Fibroblast of peridontal ligament (primary cell): ENCODE results near the gene DCBLD2.

ENCODE experiments used
- DNase-seq: peaks from one replicate; pipeline ENCODE4 v3.0.0-alpha.2; 2010; ENCODE audit errors: extremely low read depth

Gene DCBLD2

GRCh38 chr3:98793971-98794370 lies 107.5 kb downstream of the DCBLD2 start:
- peak; percentile 88 for DNase-seq

- no peak for DNase-seq
Measured at GRCh38 chr3:98791341-98792325, 109.9 kb downstream of the DCBLD2 start.

DNA sequence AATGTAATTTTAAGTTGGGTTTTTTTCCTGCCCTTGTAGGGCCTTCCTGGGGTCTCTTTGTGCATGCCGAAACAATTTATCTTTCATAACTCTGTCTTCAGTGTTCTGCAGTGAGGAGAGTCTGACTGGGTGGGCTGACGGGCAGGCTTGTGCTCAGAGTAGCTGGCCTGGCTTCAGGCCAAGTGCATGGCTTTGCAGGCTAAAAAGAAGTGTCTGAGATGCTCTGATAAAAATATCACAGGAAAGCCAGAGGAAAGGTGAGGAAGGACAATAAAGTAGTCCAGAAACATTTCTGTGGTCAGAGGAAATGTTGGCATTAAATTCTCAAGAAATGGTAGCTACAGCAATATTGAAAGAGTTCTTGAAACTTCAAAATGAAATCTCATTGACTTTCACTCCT lies 112.8 kb downstream of the DCBLD2 start:
- no peak for DNase-seq

DNA sequence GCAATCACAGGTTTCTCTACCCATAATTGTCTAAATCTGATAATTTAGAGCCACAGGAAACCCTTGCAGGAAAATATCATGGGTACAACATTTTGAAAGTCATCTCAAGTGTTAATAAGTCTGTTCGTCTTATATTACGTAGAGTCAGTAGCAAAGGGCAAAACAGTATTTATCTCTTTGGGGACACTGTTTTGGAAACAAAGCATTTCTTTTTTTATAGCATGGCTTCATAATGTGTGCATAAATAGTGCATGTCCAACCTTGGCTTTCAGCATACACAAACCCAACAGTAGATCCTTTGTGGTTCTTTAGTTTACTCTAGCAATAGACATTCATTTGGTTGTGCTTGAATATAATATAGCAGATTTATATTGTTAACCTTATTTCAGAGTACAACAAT lies 114.3 kb downstream of the DCBLD2 start:
- DNase-seq: no peak

GRCh38 chr3:98786364-98787006 lies 115.0 kb downstream of the DCBLD2 start:
- DNase-seq: peak; percentile 27

- DNase-seq: peak; percentile 74
Measured at GRCh38 chr3:98784666-98785600, 116.6 kb downstream of the DCBLD2 start.

DNA sequence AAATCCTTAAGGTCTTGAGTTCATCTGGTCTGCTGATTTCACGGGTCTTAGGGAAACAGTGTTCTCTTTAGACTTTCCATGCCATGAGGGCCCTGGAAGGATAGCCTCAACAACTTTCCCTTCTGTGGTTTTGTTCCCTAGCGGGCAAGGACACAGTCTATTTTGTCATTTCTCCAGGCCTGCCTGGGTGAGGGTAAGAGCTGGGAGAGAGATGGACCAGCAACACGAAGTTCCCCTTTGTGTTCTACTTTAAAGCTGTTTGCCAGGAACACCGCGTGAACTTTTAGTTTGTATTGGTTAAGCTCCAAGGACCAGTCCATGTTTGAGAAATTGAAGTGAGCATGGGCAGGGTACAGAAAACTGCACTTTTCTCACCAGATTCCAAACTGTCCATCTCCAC lies 117.5 kb downstream of the DCBLD2 start:
- DNase-seq: no peak

DNA sequence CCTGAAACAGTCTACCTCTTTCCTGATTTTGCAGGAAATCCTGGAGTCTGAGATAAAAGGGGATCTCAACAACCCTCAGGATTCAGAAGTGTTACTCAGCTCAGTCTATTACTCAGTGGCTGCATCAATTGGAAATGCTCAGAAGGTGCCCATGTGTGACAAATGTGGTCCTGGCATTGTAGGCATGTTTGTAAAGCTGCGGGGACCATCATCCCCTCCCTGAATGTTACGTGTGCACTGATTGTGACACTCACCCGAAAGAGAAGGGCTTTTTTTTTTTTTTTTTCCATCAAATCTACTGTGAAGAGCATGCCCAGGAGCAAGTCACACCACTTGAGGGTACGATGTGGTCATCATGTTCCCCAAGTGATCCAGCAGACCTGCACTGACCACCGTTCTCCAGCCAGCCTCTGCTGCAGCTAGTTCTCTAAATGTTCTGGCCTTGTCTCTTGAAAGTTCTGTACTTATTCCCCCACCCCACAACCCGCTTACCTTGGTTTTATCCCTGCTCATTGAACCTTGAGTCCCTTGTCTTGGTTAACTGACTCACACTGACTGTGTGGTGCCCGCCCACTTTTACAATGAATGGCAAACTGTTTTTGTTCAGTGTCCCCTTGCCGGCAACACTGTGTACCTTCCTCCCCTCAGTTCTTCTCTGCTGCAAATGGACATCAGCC lies 118.5 kb downstream of the DCBLD2 start:
- DNase-seq: no peak

GRCh38 chr3:98780343-98780742 lies 121.2 kb downstream of the DCBLD2 start:
- no peak for DNase-seq

- no peak for DNase-seq
Measured at GRCh38 chr3:98779541-98780335, 121.8 kb downstream of the DCBLD2 start.

DNA sequence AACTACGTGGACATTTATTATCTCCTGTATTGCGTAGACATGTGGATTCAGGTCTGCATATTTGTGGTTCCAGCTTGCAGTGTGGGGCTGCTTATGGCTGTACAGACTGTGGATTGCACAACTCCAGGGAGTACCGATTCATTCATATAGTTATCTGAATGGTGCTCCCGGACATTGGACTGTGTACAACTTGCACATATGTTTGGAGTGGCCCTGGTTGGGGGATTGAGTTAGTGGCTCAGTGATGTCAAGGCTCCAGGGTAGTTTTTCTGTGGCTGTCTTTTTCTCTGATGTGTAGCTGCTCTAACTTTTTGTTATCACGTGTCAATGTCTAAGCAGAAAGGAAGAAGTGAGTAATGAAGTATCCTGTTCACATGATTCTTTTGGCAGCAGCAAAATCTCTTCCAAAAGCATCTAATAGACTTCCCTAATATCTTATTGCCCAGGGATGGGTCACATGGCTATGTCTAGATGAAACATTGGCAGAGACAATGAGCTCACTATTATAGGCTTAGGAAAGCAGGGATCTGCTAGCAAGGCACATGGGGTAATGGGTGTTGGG lies 122.6 kb downstream of the DCBLD2 start:
- peak; percentile 24 for DNase-seq

- no peak for DNase-seq
Measured at GRCh38 chr3:98778383-98778782, 123.1 kb downstream of the DCBLD2 start.

- peak; percentile 61 for DNase-seq
Measured at GRCh38 chr3:98777801-98778220, 123.7 kb downstream of the DCBLD2 start.

GRCh38 chr3:98777286-98777685 lies 124.2 kb downstream of the DCBLD2 start:
- DNase-seq: no peak

DNA sequence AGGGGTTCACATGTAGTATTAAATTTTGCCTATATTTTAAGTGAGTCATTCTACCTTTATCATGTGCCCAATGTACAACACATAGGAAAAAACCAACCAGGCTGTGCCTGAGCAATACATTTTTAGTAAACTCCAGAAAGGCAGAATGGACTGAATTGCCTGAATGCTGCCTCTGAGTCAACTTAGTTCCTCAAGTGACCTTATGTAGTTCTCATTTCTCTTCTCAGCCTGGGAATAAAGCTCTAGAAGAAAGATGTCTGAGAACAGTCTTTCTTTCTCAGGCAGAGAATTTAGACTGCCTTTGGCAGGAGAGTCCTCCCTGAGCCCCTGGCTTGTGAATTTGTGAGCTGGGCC lies 125.4 kb downstream of the DCBLD2 start:
- no peak for DNase-seq

DNA sequence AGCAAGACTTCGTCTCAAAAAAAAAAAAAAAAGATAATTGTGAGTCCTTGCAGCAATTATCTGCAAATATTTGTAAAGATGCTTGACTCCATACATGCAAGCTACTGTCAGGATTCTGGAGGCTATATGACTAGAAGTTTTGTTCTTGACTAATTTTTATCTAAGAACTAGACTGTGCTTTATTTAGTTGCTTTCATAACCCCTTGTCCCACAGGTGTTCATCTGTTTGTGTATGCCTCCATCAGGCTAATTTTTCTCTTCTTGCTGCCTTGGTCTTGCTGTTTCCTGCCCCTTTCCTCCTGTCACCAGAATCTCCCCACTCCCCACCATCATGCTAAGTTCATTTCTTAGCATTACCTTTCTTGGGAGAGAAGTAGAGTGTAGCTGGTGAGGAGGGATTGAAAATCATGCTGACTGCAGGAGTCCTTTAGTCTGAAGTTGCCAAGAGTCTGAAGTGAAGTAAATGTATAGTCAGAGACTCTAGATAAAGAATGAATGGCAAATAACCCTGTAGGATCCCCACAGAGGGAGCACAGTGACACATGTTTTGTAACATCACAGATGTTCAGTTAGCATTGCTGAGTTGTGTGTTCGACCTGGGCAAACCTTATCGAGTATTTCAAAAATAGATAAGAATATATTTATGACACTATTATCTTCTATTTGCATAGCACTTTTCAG lies 125.9 kb downstream of the DCBLD2 start:
- DNase-seq: no peak

- no peak for DNase-seq
Measured at GRCh38 chr3:98772022-98772421, 129.5 kb downstream of the DCBLD2 start.

GRCh38 chr3:98770261-98771039 lies 131.0 kb downstream of the DCBLD2 start:
- DNase-seq: no peak

GRCh38 chr3:98769448-98769847 lies 132.0 kb downstream of the DCBLD2 start:
- no peak for DNase-seq
